Neural cell (in vitro differentiated cells): ENCODE results near the gene HERPUD1. TPM values are rescaled to one million over a fixed set of nuclear protein-coding genes. Genes with fewer than 3 reads are reported as not detected.

Source experiments
- H2AFZ ChIP-seq: fragments of 200-600, 300-800 bp; sonication (generic), shearing (Covaris generic); 2 replicates; pipeline ENCODE4 v1.6.0; 2014; ENCODE audit warnings: low read depth, mild to moderate bottlenecking, antibody characterized with exemption, low read length, moderate library complexity
- H3F3A ChIP-seq: fragments of 200-600 bp; shearing (Covaris generic); 2 replicates; pipeline ENCODE4 v1.6.1; 2016; ENCODE audit warnings: mild to moderate bottlenecking, moderate library complexity, mixed read lengths, antibody characterized with exemption, low read length; ENCODE audit not compliant: insufficient read depth, poor library complexity, severe bottlenecking
- H3K27ac ChIP-seq: fragments of 200-600, 300-800 bp; sonication (generic), shearing (Covaris generic); 2 replicates; pipeline ENCODE4 v1.5.1; 2014; ENCODE audit warnings: mild to moderate bottlenecking, low read length, moderate library complexity
- H3K27me3 ChIP-seq: fragments of 300-800, 200-600 bp; sonication (generic), shearing (Covaris generic); 2 replicates; pipeline ENCODE4 v1.6.0; 2014; ENCODE audit warnings: mild to moderate bottlenecking, low read depth, low read length, moderate library complexity; ENCODE audit not compliant: insufficient read depth
- H3K36me3 ChIP-seq: fragments of 300-800, 200-600 bp; sonication (generic), shearing (Covaris generic); 2 replicates; pipeline ENCODE4 v1.5.1; 2014; ENCODE audit warnings: mild to moderate bottlenecking, antibody characterized with exemption, low read length, moderate library complexity; ENCODE audit not compliant: insufficient read depth
- H3K4me2 ChIP-seq: fragments of 300-800, 200-600 bp; sonication (generic), shearing (Covaris generic); 2 replicates; pipeline ENCODE4 v1.6.0; 2014; ENCODE audit warnings: mild to moderate bottlenecking, low read length
- H3K4me3 ChIP-seq: fragments of 300-800, 200-600 bp; sonication (generic), shearing (Covaris generic); 2 replicates; pipeline ENCODE4 v1.5.1; 2014; ENCODE audit warnings: mild to moderate bottlenecking, low read length, moderate library complexity
- H3K79me2 ChIP-seq: fragments of 200-600 bp; shearing (Covaris generic); replicated peaks from 2 replicates; pipeline ENCODE4 v1.6.0; 2014; ENCODE audit warnings: mild to moderate bottlenecking, low read length, moderate library complexity; ENCODE audit not compliant: insufficient read depth
- H3K9ac ChIP-seq: fragments of 300-800, 200-600 bp; sonication (generic), shearing (Covaris generic); 2 replicates; pipeline ENCODE4 v1.6.1; 2016; ENCODE audit warnings: mild to moderate bottlenecking, low read length, mixed read lengths
- H3K9me2 ChIP-seq: fragments of 200-600 bp; shearing (Covaris generic); 2 replicates; pipeline ENCODE4 v1.6.1; 2016; ENCODE audit warnings: mild to moderate bottlenecking, low read length, mixed read lengths; ENCODE audit not compliant: insufficient read depth
- H3K9me3 ChIP-seq: fragments of 200-600, 300-800 bp; sonication (generic), shearing (Covaris generic); 2 replicates; pipeline ENCODE4 v1.6.1; 2016; ENCODE audit warnings: mild to moderate bottlenecking, mixed run types, low read length, moderate library complexity, mixed read lengths
- H4K20me1 ChIP-seq: fragments of 200-600 bp; shearing (Covaris generic); 2 replicates; pipeline ENCODE4 v1.6.1; 2016; ENCODE audit warnings: mild to moderate bottlenecking, mixed run types; ENCODE audit not compliant: insufficient read depth
- EP300 ChIP-seq: fragments of 450-650 bp; conservative IDR thresholded peaks from 2 replicates; pipeline ENCODE4 v1.6.1; 2014; ENCODE audit warnings: antibody characterized with exemption, mild to moderate bottlenecking, moderate library complexity; ENCODE audit not compliant: poor library complexity, severe bottlenecking
- EZH2 ChIP-seq: fragments of 200-600, 300-800 bp; shearing (Covaris generic), sonication (generic); IDR thresholded peaks from 2 replicates; pipeline ENCODE4 v1.6.1; 2014; ENCODE audit warnings: antibody characterized with exemption, low read length, borderline replicate concordance, mild to moderate bottlenecking; ENCODE audit not compliant: insufficient read depth, poor library complexity, severe bottlenecking
- MXI1 ChIP-seq: fragments of 450-650 bp; conservative IDR thresholded peaks from 2 replicates; pipeline ENCODE4 v1.6.1; 2014; ENCODE audit warnings: antibody characterized with exemption, mild to moderate bottlenecking; ENCODE audit not compliant: poor library complexity, severe bottlenecking
- POLR2AphosphoS5 ChIP-seq: IDR thresholded peaks from 2 replicates; pipeline ENCODE4 v1.6.1; 2012
- RAD21 ChIP-seq: fragments of 450-650 bp; conservative IDR thresholded peaks from 2 replicates; pipeline ENCODE4 v1.6.1; 2014; ENCODE audit warnings: antibody characterized with exemption, mild to moderate bottlenecking, moderate library complexity
- SMC3 ChIP-seq: fragments of 450-650 bp; conservative IDR thresholded peaks from 2 replicates; pipeline ENCODE4 v1.6.1; 2014; ENCODE audit warnings: antibody characterized with exemption, mild to moderate bottlenecking, moderate library complexity; ENCODE audit not compliant: poor library complexity
- TAF1 ChIP-seq: IDR thresholded peaks from 2 replicates; pipeline ENCODE4 v1.6.1; 2012; ENCODE audit warnings: low read depth
- polyA plus RNA-seq: library from polyadenylated mRNA; depleted of rRNA; stranded (reverse); fragments of >200 nt; gene quantifications from 2 replicates; pipeline ENCODE4 v1.2.3, GENCODE V29; 2014
- TF ChIP-seq, protein P1 (sequence below): fragments of 450-650 bp; IDR thresholded peaks from 2 replicates; pipeline ENCODE4 v1.5.1; 2014; ENCODE audit warnings: antibody characterized with exemption, mild to moderate bottlenecking, moderate library complexity; ENCODE audit not compliant: poor library complexity, severe bottlenecking
- TF ChIP-seq, protein P2 (sequence below): IDR thresholded peaks from 2 replicates; pipeline ENCODE4 v1.6.1; 2012; ENCODE audit warnings: borderline replicate concordance

Gene HERPUD1
- polyA plus RNA-seq, 1 donor from 2014 or later = 76.0 TPM

DNA sequence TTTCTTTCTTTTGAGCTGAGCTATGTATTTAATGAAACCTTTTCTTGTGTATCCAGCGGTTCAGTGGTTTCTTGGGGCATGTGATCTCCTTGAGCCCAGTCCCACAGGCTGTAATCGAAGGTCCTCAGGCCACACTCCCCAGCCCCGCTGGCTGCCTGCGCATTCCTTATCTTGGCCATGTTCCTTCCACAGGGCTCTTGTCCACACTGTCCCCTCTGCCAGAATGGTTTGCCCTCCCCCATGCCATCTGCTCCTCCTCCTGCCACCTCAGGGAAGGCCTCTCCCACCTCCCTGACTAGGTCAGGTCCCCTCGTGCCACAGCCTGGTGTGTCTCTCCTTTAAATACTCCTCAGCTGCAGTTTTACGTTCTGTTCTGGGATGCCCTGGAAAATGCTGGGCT lies 45.3 kb downstream of the HERPUD1 start:
- TF ChIP-seq MXI1 = no peak
- TF ChIP-seq, protein P1, sequence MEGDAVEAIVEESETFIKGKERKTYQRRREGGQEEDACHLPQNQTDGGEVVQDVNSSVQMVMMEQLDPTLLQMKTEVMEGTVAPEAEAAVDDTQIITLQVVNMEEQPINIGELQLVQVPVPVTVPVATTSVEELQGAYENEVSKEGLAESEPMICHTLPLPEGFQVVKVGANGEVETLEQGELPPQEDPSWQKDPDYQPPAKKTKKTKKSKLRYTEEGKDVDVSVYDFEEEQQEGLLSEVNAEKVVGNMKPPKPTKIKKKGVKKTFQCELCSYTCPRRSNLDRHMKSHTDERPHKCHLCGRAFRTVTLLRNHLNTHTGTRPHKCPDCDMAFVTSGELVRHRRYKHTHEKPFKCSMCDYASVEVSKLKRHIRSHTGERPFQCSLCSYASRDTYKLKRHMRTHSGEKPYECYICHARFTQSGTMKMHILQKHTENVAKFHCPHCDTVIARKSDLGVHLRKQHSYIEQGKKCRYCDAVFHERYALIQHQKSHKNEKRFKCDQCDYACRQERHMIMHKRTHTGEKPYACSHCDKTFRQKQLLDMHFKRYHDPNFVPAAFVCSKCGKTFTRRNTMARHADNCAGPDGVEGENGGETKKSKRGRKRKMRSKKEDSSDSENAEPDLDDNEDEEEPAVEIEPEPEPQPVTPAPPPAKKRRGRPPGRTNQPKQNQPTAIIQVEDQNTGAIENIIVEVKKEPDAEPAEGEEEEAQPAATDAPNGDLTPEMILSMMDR = no peak
- no peak for TF ChIP-seq SMC3
- TF ChIP-seq EP300 = no peak
- Histone ChIP-seq H4K20me1 (no peaks in the 10 kb centered on the region), H3K9me2 (no peaks in the 10 kb centered on the region), H3K27me3 (no peaks in the 10 kb centered on the region), H2AFZ (no peak overlapping the region), H3K4me3 (no peak overlapping the region), H3K4me2 (no peak overlapping the region), H3K9ac (no peak overlapping the region), H3K9me3 (no peaks in the 10 kb centered on the region), H3K27ac (no peak overlapping the region), H3K79me2 (no peaks in the 10 kb centered on the region), H3F3A (no peaks in the 10 kb centered on the region), H3K36me3 (no peaks in the 10 kb centered on the region)

DNA sequence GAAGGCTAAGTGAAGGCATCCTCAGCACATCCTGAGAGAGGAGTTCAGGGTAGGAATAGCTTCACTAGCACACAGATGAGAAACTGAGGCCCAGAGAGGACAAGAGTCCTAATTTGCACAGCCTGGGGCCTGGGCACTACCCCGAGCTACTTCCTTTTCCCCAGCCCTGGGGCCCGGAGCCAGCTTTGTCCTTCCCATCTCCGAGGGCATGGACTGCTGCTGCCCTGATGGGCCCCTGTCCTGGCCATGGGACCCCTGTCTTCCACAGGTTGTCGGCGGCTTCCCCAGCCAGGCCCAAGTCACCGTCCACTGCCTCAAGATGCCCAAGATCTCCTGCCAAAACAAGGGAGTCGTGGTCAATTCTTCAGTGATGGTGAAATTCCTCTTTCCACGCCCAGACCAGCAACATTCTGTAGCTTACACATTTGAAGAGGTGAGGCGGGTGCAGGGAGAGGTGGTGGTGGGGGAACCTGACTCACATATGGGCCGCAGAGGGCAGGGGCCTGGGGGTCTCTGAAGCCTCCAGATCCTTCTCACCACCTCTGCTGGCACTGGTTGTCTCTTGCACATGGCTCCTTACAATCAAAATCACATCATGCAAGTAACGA lies 46.0 kb downstream of the HERPUD1 start:
- no peaks in the 10 kb centered on the region for H3K36me3 ChIP-seq
- H4K20me1 ChIP-seq = no peaks in the 10 kb centered on the region
- H3K4me3 ChIP-seq = no peak overlapping the region
- H3K4me2 ChIP-seq = no peak overlapping the region
- no peaks in the 10 kb centered on the region for H3K27me3 ChIP-seq
- no peaks in the 10 kb centered on the region for H3K9me2 ChIP-seq
- H3K9me3 ChIP-seq = no peaks in the 10 kb centered on the region
- TF ChIP-seq, protein P2, sequence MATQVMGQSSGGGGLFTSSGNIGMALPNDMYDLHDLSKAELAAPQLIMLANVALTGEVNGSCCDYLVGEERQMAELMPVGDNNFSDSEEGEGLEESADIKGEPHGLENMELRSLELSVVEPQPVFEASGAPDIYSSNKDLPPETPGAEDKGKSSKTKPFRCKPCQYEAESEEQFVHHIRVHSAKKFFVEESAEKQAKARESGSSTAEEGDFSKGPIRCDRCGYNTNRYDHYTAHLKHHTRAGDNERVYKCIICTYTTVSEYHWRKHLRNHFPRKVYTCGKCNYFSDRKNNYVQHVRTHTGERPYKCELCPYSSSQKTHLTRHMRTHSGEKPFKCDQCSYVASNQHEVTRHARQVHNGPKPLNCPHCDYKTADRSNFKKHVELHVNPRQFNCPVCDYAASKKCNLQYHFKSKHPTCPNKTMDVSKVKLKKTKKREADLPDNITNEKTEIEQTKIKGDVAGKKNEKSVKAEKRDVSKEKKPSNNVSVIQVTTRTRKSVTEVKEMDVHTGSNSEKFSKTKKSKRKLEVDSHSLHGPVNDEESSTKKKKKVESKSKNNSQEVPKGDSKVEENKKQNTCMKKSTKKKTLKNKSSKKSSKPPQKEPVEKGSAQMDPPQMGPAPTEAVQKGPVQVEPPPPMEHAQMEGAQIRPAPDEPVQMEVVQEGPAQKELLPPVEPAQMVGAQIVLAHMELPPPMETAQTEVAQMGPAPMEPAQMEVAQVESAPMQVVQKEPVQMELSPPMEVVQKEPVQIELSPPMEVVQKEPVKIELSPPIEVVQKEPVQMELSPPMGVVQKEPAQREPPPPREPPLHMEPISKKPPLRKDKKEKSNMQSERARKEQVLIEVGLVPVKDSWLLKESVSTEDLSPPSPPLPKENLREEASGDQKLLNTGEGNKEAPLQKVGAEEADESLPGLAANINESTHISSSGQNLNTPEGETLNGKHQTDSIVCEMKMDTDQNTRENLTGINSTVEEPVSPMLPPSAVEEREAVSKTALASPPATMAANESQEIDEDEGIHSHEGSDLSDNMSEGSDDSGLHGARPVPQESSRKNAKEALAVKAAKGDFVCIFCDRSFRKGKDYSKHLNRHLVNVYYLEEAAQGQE = no peak
- TF ChIP-seq RAD21 (no peak), TAF1 (no peak)
- no peaks in the 10 kb centered on the region for H3K79me2 ChIP-seq
- no peak overlapping the region for H3K9ac ChIP-seq
- no peaks in the 10 kb centered on the region for H3F3A ChIP-seq
- no peak overlapping the region for H3K27ac ChIP-seq
- no peak overlapping the region for H2AFZ ChIP-seq

DNA sequence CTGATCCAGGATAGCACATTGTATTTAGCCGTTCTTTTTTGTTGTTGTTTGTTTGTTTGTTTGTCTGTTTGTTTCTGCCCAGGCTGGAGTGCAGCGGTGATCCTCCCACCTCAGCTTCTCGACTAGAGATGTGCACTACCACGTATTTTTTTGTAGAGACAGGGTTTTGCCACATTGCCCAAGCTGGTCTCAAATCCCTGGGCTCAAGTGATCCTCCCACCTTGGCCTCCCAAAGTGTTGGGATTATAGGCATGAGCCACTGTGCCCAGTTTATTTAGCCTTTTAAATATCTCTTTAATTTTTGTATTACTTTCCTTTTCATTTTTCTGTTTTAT lies 48.2 kb downstream of the HERPUD1 start:
- Histone ChIP-seq H3K9me2 (no peaks in the 10 kb centered on the region), H3F3A (no peaks in the 10 kb centered on the region), H4K20me1 (no peaks in the 10 kb centered on the region), H3K27me3 (no peaks in the 10 kb centered on the region), H3K36me3 (no peaks in the 10 kb centered on the region), H3K9me3 (no peaks in the 10 kb centered on the region), H3K4me3 (no peak overlapping the region), H2AFZ (no peak overlapping the region), H3K79me2 (no peaks in the 10 kb centered on the region), H3K4me2 (no peak overlapping the region), H3K9ac (no peak overlapping the region), H3K27ac (no peak overlapping the region)
- TF ChIP-seq, protein P2 = no peak
- no peak for TF ChIP-seq EP300
- TF ChIP-seq TAF1 = no peak
- no peak for TF ChIP-seq MXI1
- TF ChIP-seq EZH2 = no peak
- TF ChIP-seq SMC3 = no peak
- no peak for TF ChIP-seq RAD21
- TF ChIP-seq POLR2AphosphoS5 = no peak
- TF ChIP-seq, protein P1 = no peak
